ENCODE measurements around the gene SNAPC3.
"Not testable (repeated sequence)": the region's sequence is repeated elsewhere in the genome, so short reads cannot be mapped to it uniquely, and the experiment has no call there.

SNAPC3 gene

GRCh38 chr9:15421990-15422371 is 695 bp upstream of the SNAPC3 start:
- Histone ChIP-seq H3K23ac (ENCODE audit: low read length) (no peak overlapping the region), H2BK12ac (ENCODE audit: low read length) (no peak overlapping the region), H3K4ac (ENCODE audit: low read depth, low read length) (peak overlapping the region; percentile 66), H3K4me3 (ENCODE audit: low read depth, low read length) (peak overlapping the region; percentile 76), H2BK120ac (ENCODE audit: insufficient read depth, low read length, poor library complexity) (peak overlapping the region; percentile 59), H2AK5ac (ENCODE audit: low read length) (peak overlapping the region; percentile 32), H3K9ac (ENCODE audit: low read length) (peak overlapping the region; percentile 89), H4K8ac (ENCODE audit: low read depth, low read length) (peak overlapping the region; percentile 96), H3K79me1 (ENCODE audit: low read length) (peaks cover 8% of the 10 kb centered on the region), H3K36me3 (ENCODE audit: control insufficient read depth in 1 of 2, insufficient read depth in 2 of 2, low read length in 2 of 2) (peaks cover 6 to 11% of the 10 kb centered on the region in 2 experiments), H3K9me3 (ENCODE audit: insufficient read depth, low read depth, low read length) (no peaks in the 10 kb centered on the region), H3K27me3 (ENCODE audit: insufficient read depth, low read length) (no peaks in the 10 kb centered on the region), H4K91ac (ENCODE audit: low read depth, low read length) (peak overlapping the region; percentile 86), H2AFZ (ENCODE audit: insufficient read depth, low read length, poor library complexity) (peak overlapping the region; percentile 74), H3K14ac (ENCODE audit: low read length) (peak overlapping the region; percentile 72), H3K4me1 (ENCODE audit: control insufficient read depth in 1 of 2, insufficient read depth in 2 of 2, low read length in 2 of 2) (no peaks in the 10 kb centered on the region), H3K18ac (ENCODE audit: low read length) (peak overlapping the region; percentile 26), H3K4me2 (ENCODE audit: low read length) (peak overlapping the region; percentile 77), H4K12ac (ENCODE audit: low read depth, low read length) (peak overlapping the region; percentile 86), H3K27ac (ENCODE audit: low read depth, low read length) (peak overlapping the region; percentile 8), H3K79me2 (ENCODE audit: control insufficient read depth, insufficient read depth, low read length, poor library complexity) (peaks cover 11% of the 10 kb centered on the region), H2BK5ac (ENCODE audit: low read depth, low read length, poor library complexity) (peak overlapping the region; percentile 62)
- no peak for DNase-seq
- WGBS (ENCODE audit: extremely low coverage, insufficient coverage, insufficient read length) = no CpG with 5 or more reads among the region's 9 CpGs

GRCh38 chr9:15423231-15423985 is 732 bp downstream of the SNAPC3 start:
- Histone ChIP-seq H3K14ac (ENCODE audit: low read length) (peak overlapping the region; percentile 94), H4K8ac (ENCODE audit: low read depth, low read length) (peak overlapping the region; percentile 83), H2AK5ac (ENCODE audit: low read length) (peak overlapping the region; percentile 65), H3K27me3 (ENCODE audit: insufficient read depth, low read length) (no peaks in the 10 kb centered on the region), H3K27ac (ENCODE audit: low read depth, low read length) (no peak overlapping the region), H3K4me1 (ENCODE audit: control insufficient read depth in 1 of 2, insufficient read depth in 2 of 2, low read length in 2 of 2) (no peaks in the 10 kb centered on the region), H3K79me2 (ENCODE audit: control insufficient read depth, insufficient read depth, low read length, poor library complexity) (peaks cover 11% of the 10 kb centered on the region), H3K9me3 (ENCODE audit: insufficient read depth, low read depth, low read length) (no peaks in the 10 kb centered on the region), H3K18ac (ENCODE audit: low read length) (peak overlapping the region; percentile 31), H2AFZ (ENCODE audit: insufficient read depth, low read length, poor library complexity) (peak overlapping the region; percentile 68), H3K23ac (ENCODE audit: low read length) (no peak overlapping the region), H3K4ac (ENCODE audit: low read depth, low read length) (peak overlapping the region; percentile 91), H3K9ac (ENCODE audit: low read length) (peak overlapping the region; percentile 92), H4K91ac (ENCODE audit: low read depth, low read length) (peak overlapping the region; percentile 76), H3K4me3 (ENCODE audit: low read depth, low read length) (peak overlapping the region; percentile 99), H2BK120ac (ENCODE audit: insufficient read depth, low read length, poor library complexity) (peak overlapping the region; percentile 50), H4K12ac (ENCODE audit: low read depth, low read length) (peak overlapping the region; percentile 68), H2BK5ac (ENCODE audit: low read depth, low read length, poor library complexity) (no peak overlapping the region), H3K4me2 (ENCODE audit: low read length) (peak overlapping the region; percentile 73), H3K79me1 (ENCODE audit: low read length) (peaks cover 8% of the 10 kb centered on the region), H3K36me3 (ENCODE audit: control insufficient read depth in 1 of 2, insufficient read depth in 2 of 2, low read length in 2 of 2) (peaks cover 7 to 11% of the 10 kb centered on the region in 2 experiments), H2BK12ac (ENCODE audit: low read length) (no peak overlapping the region)
- no CpG with 5 or more reads among the region's 18 CpGs for WGBS (ENCODE audit: extremely low coverage, insufficient coverage, insufficient read length)
- DNase-seq = peak in 1 of 2 donors; percentile 37

GRCh38 chr9:15426019-15426418 is 3.3 kb downstream of the SNAPC3 start:
- no peak overlapping the region for H3K27ac ChIP-seq (ENCODE audit: low read depth, low read length)
- no peaks in the 10 kb centered on the region for H3K27me3 ChIP-seq (ENCODE audit: insufficient read depth, low read length)
- H2BK5ac ChIP-seq (ENCODE audit: low read depth, low read length, poor library complexity) = no peak overlapping the region
- H3K14ac ChIP-seq (ENCODE audit: low read length) = no peak overlapping the region
- no peaks in the 10 kb centered on the region for H3K4me1 ChIP-seq (ENCODE audit: control insufficient read depth in 1 of 2, insufficient read depth in 2 of 2, low read length in 2 of 2)
- WGBS (ENCODE audit: extremely low coverage, insufficient coverage, insufficient read length) = no CpG with 5 or more reads among the region's 8 CpGs
- no peak overlapping the region for H3K4me2 ChIP-seq (ENCODE audit: low read length)
- H3K79me1 ChIP-seq (ENCODE audit: low read length) = peaks cover 8% of the 10 kb centered on the region
- H4K91ac ChIP-seq (ENCODE audit: low read depth, low read length) = no peak overlapping the region
- H2AFZ ChIP-seq (ENCODE audit: insufficient read depth, low read length, poor library complexity) = no peak overlapping the region
- peaks cover 9 to 11% of the 10 kb centered on the region in 2 experiments for H3K36me3 ChIP-seq (ENCODE audit: control insufficient read depth in 1 of 2, insufficient read depth in 2 of 2, low read length in 2 of 2)
- no peak overlapping the region for H3K4me3 ChIP-seq (ENCODE audit: low read depth, low read length)
- no peak overlapping the region for H2BK12ac ChIP-seq (ENCODE audit: low read length)
- DNase-seq = no peak
- H2BK120ac ChIP-seq (ENCODE audit: insufficient read depth, low read length, poor library complexity) = no peak overlapping the region
- H3K9ac ChIP-seq (ENCODE audit: low read length) = no peak overlapping the region
- H3K18ac ChIP-seq (ENCODE audit: low read length) = no peak overlapping the region
- no peak overlapping the region for H4K12ac ChIP-seq (ENCODE audit: low read depth, low read length)
- H2AK5ac ChIP-seq (ENCODE audit: low read length) = no peak overlapping the region
- H3K23ac ChIP-seq (ENCODE audit: low read length) = no peak overlapping the region
- H3K9me3 ChIP-seq (ENCODE audit: insufficient read depth, low read depth, low read length) = no peaks in the 10 kb centered on the region
- H3K79me2 ChIP-seq (ENCODE audit: control insufficient read depth, insufficient read depth, low read length, poor library complexity) = peaks cover 11% of the 10 kb centered on the region
- H4K8ac ChIP-seq (ENCODE audit: low read depth, low read length) = no peak overlapping the region
- H3K4ac ChIP-seq (ENCODE audit: low read depth, low read length) = no peak overlapping the region

GRCh38 chr9:15427702-15428101 is 5.0 kb downstream of the SNAPC3 start:
- not testable (repeated sequence) for H3K27me3 ChIP-seq (ENCODE audit: insufficient read depth, low read length); H2BK5ac ChIP-seq (ENCODE audit: low read depth, low read length, poor library complexity); H2BK12ac ChIP-seq (ENCODE audit: low read length); H3K18ac ChIP-seq (ENCODE audit: low read length); H3K27ac ChIP-seq (ENCODE audit: low read depth, low read length); H3K9me3 ChIP-seq (ENCODE audit: insufficient read depth, low read depth, low read length); H2AFZ ChIP-seq (ENCODE audit: insufficient read depth, low read length, poor library complexity); H3K23ac ChIP-seq (ENCODE audit: low read length); H3K14ac ChIP-seq (ENCODE audit: low read length); H2AK5ac ChIP-seq (ENCODE audit: low read length); H3K9ac ChIP-seq (ENCODE audit: low read length); DNase-seq; H4K91ac ChIP-seq (ENCODE audit: low read depth, low read length); H3K4me2 ChIP-seq (ENCODE audit: low read length); H3K79me2 ChIP-seq (ENCODE audit: control insufficient read depth, insufficient read depth, low read length, poor library complexity); H3K4ac ChIP-seq (ENCODE audit: low read depth, low read length); H2BK120ac ChIP-seq (ENCODE audit: insufficient read depth, low read length, poor library complexity); H4K8ac ChIP-seq (ENCODE audit: low read depth, low read length); H3K4me1 ChIP-seq (ENCODE audit: control insufficient read depth in 1 of 2, insufficient read depth in 2 of 2, low read length in 2 of 2); H3K79me1 ChIP-seq (ENCODE audit: low read length); H3K4me3 ChIP-seq (ENCODE audit: low read depth, low read length); H4K12ac ChIP-seq (ENCODE audit: low read depth, low read length)
- WGBS (ENCODE audit: extremely low coverage, insufficient coverage, insufficient read length) = no CpG with 5 or more reads among the region's 7 CpGs
- peaks cover 9 to 11% of the 10 kb centered on the region in 2 experiments for H3K36me3 ChIP-seq (ENCODE audit: control insufficient read depth in 1 of 2, insufficient read depth in 2 of 2, low read length in 2 of 2)
